GM15510 (cell line): ENCODE measurements around the gene PACS2.
A peak's percentile ranks its signal among the peaks of the same experiment; 100 is the strongest.

Source experiments
- POLR2A ChIP-seq: IDR thresholded peaks from 3 replicates; pipeline ENCODE4 v1.6.1; 2011; ENCODE audit warnings: borderline replicate concordance; ENCODE audit not compliant: insufficient read length; ENCODE audit errors: extremely low read depth

PACS2 gene

DNA sequence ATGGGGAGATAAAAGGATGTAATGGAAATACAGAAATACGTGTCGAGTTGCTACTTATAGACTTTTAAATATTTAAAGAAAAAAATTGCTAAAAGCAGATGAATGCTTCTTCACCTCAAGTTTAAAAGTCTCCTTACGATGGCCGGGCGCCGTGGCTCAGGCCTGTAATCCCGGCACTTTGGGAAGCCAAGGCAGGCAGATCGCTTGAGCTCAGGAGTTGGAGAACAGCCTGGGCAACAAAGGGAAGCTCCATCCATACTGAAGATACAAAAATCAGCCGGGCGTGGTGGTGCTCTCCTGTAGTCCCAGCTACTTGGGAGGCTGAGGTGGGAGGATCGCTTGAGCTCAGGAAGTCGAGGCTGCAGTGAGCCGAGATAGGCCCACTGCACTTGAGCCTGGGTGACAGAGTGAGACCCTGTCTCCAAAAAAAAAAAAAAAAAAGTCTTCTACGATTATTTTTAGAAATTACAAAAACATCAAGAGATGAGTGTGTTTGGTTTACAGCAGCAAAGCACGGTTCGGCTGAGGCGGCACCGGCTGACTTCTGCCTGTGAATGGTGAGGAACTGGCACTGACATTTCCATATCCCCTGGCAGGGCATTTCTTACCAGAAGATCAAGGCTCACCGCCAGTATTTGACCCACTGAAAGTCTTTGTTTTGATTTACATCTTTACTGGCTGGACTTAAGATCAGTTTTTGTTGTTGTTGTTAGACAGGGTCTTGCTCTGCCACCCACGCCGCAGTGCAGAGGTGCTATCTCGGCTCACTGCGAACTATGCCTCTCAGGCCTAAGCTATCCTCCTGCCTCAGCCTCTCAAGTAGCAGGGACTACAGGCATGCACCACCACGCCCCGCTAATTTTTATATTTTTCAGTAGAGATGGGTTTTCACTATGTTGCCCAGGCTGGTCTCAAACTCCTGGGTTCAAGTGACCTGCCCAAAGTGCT is 101.2 kb downstream of the PACS2 start:
- no peak for TF ChIP-seq POLR2A

DNA sequence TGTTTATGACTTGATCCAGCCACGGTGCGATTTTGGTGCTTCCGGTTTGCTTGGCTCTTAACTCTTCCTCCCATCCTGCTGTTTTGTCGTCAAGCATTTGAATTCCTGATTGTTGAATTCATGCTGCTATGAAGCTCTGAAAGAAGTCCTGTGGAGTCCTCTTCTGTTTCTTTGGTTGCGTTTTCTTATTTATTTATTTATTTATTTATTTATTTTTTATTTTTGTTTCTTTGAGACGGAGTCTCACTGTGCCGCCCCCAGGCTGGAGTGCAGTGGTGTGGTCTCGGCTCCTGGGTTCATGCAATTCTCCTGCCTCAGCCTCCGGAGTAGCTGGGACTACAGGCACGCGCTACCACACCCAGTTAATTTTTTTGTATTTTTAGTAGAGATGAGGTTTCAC is 102.1 kb downstream of the PACS2 start:
- no peak for TF ChIP-seq POLR2A

DNA sequence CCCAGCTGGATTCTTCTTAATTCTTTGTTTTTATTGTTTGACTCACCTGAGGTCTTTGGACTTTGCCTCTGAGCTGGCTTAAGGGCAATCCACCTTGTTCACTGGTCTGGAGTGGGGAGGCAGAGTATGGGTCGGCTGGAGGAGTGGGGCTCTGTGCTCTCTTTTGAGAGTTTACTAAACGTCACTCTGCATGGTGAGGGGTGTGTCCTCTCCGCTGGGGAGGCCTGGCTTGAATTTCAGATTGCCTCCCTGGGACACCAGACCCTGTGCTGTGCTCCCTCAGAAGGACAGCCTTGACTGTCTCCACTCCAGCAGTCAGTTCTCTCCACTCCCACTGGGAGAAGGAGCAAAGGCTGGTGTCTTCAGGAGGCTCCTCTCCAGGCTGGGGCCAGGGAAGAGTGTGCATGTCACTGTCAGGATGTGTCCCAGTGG is 103.2 kb downstream of the PACS2 start:
- no peak for TF ChIP-seq POLR2A

DNA sequence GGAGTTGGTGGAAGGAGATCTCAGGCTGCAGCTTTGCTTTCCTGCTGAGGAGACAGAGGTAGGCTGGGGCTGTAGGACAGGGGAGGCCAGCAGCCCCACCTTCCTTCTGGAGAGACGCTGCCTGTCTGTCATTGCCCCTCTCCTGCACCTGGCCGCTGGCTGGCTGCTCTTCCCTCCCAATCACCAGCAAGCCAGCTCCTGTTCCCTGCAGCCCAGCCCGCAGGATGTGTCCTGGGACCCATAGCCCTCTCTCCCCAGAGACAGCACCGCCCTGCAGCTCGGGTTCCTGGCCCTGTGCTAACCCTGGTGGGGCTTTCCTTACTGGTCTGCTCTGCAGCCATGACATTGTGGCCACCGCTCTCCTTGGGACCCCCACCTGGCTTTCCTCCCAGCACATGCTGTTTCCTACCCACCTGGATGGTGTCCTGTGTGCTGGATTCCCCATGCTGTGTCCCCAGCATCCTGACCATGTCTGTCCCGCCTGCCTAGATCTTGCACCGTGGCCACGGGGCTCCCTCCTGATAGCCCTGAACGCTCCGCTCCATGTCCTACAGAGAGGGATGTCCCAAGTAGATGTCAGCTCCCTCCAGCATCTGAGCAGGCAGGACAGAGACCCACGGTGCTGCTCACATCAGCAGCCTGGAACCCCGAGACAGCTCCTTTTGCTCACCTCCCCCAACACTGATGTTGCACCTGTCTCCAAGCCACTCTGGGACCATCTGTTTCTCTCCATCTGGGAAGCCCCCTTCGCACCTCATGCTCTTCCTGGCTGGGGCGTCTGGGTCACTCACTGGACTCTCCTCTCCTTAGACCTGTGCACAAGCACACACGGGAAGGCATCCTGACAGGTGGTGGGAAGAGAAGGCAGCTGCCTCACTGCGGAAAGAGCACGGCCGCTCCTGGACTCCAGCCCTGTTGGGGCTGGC is 104.0 kb downstream of the PACS2 start:
- TF ChIP-seq POLR2A, result no peak

DNA sequence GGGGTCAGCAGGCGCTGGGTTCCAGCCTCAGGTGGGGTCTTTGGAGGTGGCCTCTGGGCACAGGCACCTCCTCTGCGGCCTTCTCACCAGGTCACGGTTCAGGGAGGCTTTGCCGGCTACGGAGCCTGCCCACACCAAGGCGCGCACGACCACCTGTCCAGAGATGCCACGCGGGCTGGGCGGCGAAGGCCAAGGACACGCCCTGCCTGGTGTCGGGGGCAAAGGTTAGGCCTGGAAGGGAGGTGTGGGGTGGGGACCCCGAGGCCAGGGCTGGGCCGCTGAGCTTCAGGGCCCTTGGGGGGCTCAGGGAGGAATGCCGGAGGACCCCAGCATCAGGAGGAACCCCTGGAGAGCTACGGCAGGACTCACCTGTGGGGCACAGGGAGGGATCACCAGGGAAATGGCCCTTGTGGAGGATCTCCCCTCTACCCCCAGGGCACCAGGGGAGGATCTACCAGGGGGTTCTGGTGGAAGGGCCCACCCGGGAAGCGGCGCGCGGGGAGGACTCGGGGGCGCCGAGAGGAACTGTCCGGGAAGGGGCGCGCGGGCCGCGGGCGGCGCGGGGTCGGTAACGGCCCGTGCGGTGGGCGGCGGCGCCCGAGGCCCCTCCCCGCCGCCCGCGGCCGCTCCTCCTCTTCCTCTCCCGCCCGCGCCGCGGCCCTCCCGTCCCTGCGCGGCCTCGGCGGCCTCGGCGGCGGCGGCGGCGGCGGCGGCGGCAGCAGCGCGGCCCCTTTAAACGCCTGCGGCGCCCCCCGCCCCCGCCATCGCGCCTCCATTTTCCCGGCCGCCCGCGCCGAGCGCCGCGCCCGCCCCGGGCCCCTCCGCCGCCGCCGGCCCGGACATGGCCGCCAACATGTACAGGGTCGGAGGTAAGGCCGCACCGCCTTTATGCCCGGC is 104.9 kb downstream of the PACS2 start, which contains the start of gene MTA1:
Gene MTA1, plus strand, starts transcription at position 633 of the 897 bp plus-strand sequence. Its CDS starts 209 bp downstream, at position 842.
- TF ChIP-seq POLR2A, result peak; percentile 53

DNA sequence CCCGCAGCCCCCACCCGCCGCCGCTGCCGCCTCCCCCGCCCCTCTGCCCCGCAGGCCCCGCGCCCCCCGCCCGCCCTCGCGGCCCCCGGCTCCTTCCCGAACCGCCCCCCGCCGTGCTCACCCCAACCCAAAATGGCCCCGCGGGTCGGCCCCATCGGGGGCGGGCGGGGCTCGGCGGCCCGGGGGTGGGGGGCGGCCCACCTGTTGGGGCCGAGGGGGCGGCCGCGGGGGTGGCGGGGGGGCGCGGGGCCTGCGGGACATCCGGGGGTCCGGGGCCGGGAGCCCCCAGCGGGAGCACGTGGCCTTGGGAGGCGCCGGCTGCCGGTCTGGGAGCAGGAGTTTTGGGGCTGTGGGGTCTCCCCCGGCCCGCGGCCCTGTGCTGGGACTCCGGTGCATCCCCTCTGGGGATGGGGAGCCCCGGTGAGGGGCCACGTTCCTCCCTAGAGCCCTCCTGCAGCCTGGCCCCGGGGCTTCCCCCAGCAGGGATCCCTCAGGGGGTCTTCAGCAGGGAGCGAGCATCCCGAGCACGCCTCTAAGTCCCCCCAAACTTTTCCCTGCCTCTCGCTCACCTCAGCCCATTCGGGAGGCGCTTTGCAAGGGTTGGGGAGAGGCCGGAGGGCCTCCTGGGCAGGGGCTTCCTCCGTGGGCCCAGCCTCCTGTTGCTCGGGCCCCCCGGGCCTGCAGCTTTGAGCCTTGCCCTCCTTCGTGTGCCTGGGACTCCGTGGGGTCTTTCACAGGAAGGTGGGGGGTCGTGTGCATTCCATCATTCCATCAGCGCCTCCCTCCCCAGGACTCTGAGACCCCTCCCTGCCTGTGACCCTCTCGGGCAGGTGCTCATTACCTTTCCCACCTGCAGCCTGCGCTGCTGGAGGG is 105.8 kb downstream of the PACS2 start:
- no peak for TF ChIP-seq POLR2A

DNA sequence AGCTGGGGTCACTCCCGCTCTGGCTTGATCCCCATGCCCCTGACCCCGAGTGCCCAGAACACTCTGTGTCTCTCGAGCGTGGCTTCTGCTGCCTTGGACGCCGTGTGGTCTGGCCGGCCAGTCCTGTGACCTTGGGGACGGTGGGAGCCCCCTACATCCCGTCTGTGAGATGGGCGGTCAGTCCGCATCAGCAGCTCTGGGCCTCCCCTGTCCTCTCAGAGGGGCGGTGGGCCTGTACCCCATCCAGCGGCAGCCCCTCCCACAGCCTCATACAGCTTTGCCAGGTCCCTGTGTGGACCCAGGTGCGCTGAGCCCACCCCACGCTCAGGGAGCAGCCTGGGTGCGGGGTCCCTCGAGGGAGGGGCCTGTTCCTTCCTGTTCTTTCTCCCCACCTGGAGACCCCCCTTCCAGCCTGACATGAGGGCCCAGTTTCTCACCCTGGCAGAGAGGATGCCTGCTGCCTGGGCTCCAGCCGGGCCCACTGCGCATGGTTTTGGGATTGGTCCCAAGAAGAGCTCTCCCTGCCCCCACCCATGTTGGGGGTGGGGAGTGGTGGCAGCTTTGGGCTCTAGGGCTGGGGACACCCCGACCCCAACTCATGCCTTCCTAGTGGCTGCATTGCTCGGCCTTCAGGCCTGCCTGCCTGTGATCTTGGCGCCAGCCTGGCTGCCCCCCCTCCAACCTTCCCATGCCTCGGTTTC is 106.6 kb downstream of the PACS2 start:
- TF ChIP-seq POLR2A, result no peak

DNA sequence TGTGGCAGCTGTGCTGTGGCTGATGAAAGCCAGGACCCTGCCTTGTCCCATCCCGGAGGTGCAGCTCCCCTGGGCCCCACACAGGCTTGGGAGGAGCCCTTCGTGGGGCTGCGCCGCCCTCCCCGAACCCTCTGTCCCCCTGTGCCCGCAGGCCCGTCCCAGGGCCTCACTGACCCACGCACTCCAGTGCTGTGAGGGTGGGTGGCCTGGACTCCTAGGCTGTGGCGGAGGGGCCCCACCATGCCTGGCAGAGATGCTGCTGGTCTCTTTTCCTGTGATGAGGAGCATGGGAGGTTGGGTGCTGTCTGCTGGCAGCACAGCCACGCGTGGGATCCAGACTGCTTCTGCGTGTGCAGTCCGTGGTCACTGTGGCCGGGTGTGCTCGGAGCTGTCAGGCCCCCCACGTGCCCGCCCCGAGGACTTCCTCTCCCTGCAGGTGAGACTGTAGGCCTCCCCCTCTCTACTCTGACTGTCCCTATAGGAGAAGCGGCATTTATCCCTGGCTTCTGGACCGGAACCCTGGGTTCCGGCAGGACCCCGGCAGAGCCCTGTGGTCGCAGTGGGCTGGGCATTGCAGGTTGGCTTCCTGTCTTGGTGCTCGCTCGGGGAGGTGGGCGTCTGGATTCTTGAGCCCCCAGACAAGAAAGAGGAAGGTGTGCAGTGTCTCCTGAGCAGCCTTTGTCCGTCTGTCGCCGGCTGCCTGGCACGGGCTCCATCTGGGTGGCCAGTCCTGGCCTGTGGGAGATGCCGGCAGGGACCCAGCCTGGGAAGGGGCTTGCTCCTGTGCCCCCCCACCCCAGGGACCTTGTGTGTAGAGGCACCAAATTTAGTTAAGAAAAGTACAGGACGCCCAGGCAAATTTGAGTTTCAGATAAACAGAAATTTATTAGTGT is 107.4 kb downstream of the PACS2 start:
- TF ChIP-seq POLR2A, result no peak

DNA sequence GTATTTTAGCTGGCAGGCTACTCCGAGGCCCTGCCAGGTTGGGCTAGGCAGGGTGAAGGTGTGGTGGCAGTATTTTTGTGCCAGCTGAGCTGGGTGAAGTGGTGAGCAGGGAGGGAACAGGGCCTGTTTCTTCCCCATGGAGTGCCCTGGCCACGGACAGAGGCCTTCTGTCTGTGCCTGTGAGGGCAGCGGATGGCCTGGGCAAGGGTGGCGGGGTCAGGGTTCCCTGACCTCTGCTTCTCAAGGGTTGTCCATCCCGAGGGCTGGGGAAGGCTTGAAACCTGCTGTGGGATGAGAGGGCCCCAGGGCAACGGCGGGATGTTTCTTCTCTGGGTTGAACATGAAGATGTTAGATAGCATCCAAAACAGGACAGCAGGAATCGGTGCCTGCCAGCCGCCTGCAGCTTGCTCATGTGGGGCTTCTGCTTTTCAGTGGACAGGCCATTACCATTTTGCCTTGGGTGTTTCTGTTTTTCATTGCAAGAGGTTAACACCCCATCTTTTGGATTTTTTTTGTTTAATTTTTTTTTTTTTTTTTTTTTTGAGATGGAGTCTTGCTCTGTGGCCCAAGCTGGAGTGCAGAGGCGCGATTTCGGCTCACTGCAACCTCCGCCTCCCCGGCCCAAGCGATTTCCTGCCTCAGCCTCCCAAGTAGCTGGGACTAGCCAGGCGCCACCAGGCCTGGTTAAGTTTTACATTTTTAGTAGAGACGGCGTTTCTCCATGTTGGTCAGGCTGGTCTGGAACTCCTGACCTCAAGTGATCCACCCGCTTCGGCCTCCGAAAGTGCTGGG is 108.3 kb downstream of the PACS2 start:
- TF ChIP-seq POLR2A, result no peak

DNA sequence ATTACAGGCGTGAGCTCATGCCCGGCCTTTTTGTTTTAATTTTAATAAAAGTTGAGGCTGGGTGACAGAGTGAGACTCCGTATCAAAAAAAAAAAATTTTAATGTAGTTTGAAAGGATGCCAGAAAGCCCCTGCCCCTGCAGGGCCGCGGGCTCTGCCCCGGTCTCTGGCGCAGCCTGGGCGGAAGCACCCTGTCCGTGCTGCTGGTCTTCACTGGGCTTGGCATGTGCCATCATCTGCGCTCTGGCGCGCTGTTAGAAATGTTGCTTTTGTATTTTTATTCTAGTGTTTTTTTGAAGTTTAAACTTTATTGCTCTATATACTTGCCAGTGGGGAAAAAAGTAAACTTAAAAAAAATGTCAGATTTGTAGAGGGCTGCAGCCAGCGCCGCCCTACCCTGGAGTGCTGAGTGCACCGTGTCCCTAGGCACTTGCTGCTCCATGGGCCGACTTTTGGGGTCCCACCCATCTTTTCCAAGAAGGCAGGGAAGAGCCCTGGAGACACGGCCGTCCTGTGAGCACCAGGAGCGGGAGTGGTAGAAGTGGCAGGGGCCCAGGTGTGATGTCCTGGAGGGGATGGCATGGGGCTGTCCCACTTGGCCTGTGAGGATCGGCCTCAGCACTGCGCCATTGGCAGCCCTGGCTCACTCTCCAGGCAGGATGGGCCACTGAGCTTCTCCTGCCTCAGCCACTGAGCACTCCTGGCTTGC is 109.1 kb downstream of the PACS2 start:
- no peak for TF ChIP-seq POLR2A
